ENCODE data around the gene SCIMP.
"Not testable (repeated sequence)": the region's sequence is repeated elsewhere in the genome, so short reads cannot be mapped to it uniquely, and the experiment has no call there.

The SCIMP gene

DNA sequence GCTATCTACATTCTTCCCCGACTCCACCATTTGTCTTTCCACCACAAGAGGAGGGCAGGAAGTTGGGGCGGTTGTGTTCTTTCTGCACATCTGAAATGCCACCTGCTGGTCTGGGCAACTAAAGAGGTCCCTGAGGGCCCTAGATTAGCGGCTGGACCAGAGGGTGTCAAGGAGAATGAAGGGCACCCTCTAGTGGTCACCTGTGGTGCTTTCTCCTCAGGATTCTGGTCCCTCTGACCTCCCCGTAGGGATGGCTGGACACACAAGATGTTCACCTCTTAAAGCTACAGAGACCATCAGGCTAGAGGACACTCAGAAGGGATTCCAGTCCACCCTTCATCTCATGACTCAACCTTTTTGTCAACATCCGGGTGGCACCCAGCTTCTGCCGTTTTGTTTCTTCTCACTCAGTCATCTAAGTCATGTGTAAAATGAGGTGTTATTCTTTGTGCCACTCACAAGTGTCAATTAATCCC lies 2.9 kb upstream of the SCIMP start:
- DNase-seq (ENCODE audit: low read depth): peak; percentile 17

DNA sequence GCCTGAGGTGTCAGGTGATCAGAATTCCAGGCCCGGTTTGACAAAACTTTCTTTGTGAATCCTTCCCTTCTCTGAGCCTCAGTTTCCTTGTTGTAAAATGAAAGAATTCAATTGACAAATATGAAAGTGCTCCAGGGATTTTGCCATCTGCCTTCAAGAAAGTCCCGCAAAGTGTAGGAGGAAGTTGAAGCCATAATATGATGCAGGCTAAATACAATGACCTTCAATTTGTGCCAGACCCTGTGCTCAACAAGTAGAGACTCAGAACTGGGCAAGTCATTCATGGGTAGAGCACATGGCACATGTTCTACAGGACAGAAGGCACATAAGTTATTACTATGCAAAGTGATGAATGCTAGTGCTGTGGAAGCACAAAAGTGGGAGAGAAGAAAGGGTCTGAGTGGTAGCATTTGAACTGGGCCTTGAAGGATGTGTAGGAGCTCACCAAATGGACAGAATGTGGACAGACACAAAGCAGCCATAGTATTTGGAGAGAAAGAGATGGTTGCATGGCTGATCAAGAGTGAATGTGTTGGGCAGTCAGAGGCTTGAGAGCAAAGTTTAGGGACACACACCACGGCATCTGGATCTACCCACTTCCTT lies 2.4 kb upstream of the SCIMP start:
- DNase-seq (ENCODE audit: low read depth): no peak

DNA sequence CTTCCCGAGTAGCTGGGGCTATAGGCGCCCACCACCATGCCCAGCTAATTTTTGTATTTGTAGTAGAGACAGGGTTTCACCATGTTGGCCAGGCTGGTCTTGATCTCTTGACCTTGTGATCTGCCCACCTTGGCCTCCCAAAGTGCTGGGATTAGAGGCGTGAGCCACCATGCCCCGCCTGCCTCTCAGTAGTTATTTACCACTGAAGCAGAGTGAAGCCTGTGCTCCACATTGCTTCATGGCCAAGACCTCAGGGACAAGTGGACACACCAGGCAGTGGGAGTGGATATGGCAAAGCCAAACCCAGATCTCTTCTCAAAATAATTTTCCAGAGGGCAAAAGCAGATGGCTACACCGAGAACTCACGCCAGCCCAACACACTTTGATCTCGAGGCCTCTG lies 1.2 kb downstream of the SCIMP start:
- not testable (repeated sequence) for DNase-seq (ENCODE audit: low read depth)

DNA sequence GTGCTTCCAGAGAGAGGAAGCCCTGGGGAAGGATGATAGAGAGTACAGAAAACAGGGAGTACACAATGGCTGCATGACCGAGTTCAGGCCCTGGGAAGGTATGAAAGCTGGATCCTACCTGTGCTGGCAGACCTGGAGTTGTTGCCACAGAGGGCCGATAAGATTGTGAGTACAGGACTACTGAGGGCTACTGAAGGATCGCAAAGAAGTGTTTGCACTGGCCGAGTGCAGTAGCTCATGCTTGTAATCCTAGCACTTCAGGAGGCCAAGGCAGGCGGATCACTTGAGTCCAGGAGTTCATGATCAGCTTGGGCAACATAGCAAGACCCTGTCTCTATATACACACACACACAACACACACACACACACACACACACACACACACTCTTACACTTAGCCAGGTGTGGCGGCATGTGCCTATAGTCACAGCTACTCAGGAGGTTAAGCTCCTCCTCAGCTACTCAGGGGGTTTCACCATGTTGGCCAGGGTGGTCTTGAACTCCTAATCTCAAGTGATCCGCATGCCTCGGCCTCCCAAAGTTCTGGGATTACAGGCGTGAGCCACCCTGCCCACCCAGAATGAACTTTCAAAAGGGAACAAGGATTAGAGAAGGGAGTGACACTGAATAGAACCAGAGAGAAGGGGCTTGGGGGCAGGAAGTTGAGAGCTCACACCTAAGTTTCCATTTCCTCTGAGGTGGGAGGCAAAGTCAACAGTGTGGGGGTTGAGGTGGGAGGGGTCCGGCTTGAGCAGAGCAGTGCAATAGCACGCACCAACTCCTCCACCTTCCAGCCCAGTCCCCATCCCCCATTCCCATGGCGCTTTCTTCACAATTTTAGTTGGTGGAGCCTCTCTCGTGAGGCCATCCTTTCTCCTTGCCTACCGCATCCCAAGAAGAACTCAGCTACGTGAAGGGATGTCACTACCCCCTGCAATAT lies 7.5 kb downstream of the SCIMP start:
- DNase-seq (ENCODE audit: low read depth): no peak

DNA sequence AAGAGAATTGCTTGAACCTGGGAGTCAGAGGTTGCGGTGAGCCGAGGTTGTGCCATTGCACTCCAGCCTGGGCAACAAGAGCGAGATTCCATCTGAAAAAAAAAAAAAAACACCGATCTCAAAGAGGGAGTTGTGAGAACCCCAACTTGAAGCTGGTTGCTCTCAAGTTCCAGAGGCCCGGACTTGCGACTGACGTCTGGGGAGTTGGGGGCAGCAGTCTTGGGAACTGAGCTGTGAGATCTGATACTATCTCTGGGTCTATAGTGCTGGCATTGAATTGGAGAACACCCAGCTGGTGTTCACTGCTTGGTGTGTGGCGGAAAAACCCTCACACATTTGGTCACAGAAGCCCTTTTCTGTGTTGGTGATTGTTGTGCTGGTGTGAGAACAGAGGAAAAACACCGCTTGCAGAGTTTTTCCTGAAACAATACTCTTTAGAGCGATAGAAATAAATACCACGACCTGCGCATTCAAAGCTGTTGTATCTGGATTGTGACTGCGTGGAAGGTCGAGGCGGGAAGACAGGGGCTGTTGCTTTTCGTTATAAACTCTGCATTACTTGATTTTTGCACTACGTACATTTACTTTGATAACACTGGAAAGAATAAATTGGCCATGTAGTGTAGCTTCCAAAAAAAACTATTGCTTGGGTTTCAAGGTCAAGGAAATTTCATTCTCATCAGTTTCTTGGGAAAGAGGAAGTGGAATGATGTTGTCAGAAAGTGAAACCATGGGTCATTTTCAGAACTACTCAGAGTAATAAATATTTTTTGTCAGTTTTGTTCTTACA lies 8.8 kb downstream of the SCIMP start:
- no peak for DNase-seq (ENCODE audit: low read depth)

DNA sequence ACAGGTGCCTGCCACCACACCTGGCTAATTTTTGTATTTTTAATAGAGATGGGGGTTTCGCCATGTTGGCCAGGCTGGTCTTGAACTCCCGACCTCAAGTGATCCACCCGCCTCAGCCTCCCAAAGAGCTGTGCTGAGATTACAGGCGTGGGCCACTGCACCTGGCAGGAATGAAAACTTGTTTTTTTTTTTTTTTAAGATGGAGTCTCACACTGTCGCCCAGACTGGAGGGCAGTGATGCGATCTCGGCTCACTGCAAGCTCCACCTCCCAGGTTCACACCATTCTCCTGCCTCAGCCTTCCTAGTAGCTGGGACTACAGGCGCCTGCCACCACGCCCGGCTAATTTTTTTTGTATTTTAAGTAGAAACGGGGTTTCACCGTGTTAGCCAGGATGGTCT lies 12.7 kb downstream of the SCIMP start:
- not testable (repeated sequence) for DNase-seq (ENCODE audit: low read depth)

DNA sequence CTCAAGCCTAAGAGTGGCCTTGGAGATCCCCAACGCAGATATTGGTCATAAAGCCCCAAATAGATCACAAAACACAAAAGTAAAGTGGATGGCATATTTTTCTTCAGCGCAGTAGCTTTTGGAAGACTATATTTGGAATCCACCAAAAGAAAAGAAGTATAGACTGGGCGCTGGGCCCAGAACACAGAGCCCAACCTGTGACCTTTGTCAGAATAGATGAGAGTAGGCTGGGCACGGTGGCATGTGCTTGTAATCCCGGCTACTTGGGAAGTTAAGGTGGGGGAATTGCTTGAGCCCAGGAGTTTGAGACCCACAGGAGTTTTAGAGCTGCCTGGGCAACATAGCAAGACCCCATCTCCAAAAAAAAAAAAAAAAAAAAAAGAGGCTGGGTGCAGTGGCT lies 14.6 kb downstream of the SCIMP start:
- no peak for DNase-seq (ENCODE audit: low read depth)

DNA sequence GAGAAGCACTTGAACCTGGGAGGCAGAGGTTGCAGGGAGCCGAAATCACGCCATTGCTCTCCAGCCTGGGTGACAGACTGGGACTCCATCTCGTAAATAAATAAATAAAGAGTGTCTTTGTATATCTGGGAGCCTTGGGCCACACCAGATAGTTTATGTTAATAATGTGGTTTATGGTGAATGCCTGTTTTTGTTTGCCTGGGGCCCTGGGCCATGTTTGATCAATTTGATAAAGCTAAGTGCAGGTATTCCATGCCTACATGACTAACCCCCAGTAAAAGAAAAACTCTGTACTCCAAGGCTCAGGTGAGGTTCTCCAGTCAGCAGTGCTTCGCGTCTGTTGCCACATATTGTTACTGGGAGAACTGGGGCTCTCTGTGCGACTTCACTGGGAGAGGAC lies 15.1 kb downstream of the SCIMP start:
- DNase-seq (ENCODE audit: low read depth): no peak

DNA sequence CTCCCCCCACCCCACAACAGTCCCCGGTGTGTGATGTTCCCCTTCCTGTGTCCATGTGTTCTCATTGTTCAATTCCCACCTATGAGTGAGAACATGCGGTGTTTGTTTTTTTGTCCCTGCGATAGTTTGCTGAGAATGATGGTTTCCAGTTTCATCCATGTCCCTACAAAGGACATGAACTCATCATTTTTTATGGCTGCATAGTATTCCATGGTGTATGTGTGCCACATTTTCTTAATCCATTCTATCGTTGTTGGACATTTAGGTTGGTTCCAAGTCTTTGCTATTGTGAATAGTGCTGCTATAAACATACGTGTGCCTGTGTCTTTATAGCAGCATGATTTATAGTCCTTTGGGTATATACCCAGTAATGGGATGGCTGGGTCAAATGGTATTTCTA lies 17.1 kb downstream of the SCIMP start:
- DNase-seq (ENCODE audit: low read depth): not testable (repeated sequence)

DNA sequence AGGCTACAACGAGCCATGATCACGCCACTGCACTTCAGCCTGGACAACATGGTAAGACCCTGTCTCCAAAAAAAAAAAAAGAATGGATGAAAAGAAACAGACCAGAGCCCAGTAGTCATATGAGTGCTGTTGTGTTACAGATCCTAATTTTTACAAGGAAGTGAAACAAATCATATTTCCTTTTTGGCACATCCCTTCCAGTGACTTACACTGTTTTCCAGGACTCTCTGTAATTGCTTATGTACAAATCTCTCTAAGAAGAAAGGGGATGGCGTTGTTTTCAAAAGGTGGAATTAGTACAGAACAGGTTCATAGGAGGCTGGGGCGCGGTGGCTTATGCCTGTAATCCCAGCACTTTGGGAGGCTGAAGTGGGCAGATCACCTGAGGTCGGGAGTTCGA lies 23.2 kb downstream of the SCIMP start:
- DNase-seq (ENCODE audit: low read depth): no peak

DNA sequence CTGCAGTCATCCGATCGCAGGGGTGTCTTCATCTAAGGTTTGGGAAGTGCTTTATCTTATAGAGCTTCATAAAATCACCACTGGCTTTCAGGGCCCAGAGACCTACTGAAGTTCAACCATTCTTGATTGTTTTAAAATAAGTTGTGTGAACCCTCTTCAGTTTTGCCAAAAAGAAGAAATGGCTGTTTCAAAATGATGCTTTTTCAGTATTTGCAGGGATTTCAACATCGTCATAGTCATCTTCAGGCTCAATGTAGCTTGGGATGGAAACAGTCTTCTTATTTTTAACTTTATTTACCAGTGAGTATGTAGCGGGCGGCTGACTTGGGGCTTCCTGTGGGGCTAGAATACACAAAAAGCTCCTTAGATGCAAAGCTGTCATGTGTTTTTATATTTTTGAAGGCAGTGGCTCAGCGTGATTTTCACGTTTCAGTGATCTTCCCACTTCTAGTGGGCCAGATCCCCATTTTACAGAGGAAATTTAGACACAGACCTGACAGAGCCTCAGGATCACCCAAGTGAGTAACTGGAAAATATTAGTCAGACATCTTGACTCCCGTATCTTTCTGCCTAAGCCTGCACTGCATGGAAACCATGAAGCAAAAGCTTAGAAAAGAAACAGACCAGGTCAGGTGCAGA lies 23.9 kb downstream of the SCIMP start:
- no peak for DNase-seq (ENCODE audit: low read depth)

DNA sequence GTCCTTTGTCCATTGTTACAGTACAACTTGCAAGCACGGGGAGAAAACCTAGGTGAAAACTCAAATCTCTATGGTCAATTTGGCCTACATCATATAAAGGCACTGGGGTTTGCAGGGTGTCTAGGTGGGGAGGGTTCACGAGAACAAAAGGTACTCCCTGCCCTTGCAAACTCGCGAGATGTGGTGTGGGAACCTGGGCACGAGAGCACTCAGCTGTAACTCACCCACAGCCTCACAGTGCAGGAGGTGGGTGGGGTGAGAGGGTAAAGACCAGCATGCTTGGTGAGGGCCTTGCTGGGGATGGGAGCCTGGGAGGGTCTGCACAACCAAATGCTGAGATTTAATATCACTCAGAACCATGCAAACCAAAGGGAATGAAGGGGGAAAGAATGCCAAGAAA lies 24.6 kb downstream of the SCIMP start:
- no peak for DNase-seq (ENCODE audit: low read depth)

DNA sequence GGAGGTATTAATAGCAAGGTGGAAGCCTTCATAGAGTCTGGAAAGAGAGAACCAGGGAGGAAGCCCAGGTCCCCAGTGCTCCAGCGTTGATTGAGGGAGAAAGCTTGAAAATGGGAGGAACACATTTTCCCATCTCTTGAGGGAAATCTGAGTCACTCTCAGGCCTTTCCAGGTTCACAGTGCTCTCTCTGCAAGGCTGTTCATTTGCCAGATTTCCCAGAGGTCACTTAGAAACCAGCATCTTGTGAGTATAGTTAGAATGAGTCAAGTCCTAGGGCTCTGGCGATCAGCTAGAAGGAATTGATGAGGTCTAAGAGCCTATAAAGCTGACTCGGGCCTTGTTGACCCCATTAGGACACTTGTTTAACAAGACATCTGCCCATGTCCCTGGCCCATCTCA lies 25.3 kb downstream of the SCIMP start:
- DNase-seq (ENCODE audit: low read depth): no peak

DNA sequence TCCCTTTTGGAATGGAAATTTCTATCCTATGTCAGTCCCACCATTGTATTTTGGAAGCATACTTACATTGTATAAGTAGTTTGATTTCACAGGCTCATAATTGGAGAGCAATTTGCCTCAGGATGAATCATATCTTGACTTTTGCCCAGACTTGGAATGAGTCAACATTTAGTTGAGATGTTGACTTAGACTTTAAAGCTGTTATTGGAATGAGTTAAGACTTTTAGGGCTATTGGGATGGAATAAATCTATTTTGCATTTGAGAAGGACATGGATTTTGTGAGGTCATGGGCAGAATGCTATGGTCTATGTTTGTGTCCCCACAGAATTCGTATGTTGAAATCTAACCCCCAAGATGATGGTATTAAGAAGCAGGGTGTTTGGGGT lies 30.8 kb downstream of the SCIMP start:
- DNase-seq (ENCODE audit: low read depth): no peak

DNA sequence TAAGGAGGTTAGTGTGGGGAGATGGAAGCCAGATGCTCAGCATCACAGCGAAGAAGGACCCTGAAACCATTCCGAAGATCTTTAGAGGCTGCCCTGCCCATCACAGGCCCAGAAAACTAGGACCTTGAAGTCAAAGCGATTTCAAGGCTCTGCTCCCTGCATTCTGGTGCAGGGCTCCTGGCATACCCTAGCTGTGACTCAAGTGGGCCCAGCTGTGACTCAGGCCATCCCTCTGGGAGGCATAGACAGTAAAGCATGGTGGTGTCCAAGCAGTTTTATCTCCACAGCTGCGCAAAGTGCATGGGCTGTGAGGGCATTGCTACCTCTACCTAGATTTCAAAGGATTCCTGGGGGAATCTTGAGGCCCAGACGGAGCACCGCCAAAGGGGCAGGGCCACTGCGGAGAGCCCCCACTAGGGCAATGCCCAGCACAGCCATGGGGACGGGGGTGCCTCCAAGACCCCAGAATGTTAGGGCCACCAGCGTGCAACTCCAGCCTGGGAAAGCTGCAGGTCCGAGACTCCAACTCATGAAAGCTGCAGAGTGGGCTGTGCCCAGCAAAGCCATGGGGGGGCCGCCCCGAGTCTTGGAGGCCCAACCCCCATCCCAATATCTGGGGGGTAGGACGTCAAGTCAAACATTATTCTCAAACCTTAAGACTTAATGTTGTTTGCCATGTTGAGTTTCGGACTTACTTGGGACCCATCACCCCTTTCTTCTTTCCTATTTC lies 31.3 kb downstream of the SCIMP start:
- no peak for DNase-seq (ENCODE audit: low read depth)

DNA sequence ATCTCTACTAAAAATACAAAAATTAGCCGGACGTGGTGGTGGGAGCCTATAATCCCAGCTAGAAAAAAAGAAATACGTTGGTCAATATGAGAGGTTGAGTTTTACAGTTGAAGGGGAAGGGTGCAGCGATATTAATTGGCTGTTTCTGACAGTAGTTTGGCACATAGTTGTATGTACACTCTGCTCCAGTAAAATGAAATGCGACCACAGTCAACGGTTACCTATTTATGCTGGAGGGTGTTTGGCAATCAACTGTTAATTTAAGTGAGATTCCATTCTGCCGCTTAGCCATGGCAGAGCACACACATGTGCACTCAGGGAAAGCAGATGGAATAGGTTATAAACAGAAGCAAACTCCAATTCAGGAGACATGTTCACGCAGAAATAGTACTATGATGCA lies 33.6 kb downstream of the SCIMP start:
- DNase-seq (ENCODE audit: low read depth): no peak

DNA sequence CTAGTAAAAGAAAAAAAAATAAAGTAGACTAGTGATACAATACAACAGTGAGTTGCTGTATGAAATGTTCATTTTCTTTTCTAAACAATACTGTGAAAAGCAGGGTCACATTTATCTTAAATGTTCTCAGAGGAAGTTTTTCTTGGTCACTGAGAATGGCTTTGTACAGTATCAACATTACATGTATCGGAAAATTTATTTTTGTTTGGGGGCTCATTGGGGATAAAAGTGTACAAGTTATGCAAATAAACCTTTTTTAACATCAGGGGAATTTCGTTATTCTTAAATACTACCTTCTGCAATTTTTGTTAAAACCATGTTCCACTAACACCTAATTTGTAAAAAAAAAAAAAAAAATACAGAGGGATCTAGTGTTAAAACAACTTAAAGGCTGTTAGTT lies 34.3 kb downstream of the SCIMP start:
- no peak for DNase-seq (ENCODE audit: low read depth)

DNA sequence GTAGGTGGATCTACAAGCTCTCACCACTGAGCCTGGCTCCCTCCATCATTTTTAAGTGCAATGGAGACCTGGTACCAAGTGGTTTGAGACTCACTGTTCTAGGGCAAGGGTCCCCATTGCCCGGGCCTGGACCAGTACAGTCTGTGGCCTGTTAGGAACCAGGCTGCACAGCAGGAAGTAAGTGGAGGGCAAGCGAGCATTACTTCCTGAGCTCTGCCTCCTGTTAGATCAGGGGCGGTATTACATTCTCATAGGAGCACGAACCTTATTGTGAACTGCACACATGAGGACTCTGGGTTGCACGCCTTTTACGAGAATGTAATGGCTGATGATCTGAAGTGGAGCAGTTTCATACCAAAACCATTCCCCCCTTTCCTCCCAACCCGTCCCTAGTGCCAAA lies 36.2 kb downstream of the SCIMP start:
- no peak for DNase-seq (ENCODE audit: low read depth)

DNA sequence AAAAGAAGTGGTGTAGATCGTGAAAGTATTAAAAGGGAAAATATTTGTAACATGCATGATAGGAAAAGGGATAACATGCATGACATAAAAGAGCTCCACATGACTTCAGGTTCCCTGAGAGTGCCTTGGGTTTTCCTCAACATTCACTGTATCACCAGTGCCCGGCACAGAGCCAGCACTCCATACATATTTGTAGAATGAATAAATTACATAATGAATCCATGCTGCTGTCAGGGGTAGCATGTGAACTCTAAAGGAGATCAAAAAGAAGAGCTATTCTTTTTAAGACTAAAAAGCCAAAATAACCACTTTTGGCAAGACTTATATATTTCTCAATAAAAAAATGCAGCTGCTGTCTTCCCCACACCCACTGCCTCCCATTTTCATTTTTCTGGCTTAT lies 40.3 kb downstream of the SCIMP start:
- no peak for DNase-seq (ENCODE audit: low read depth)

DNA sequence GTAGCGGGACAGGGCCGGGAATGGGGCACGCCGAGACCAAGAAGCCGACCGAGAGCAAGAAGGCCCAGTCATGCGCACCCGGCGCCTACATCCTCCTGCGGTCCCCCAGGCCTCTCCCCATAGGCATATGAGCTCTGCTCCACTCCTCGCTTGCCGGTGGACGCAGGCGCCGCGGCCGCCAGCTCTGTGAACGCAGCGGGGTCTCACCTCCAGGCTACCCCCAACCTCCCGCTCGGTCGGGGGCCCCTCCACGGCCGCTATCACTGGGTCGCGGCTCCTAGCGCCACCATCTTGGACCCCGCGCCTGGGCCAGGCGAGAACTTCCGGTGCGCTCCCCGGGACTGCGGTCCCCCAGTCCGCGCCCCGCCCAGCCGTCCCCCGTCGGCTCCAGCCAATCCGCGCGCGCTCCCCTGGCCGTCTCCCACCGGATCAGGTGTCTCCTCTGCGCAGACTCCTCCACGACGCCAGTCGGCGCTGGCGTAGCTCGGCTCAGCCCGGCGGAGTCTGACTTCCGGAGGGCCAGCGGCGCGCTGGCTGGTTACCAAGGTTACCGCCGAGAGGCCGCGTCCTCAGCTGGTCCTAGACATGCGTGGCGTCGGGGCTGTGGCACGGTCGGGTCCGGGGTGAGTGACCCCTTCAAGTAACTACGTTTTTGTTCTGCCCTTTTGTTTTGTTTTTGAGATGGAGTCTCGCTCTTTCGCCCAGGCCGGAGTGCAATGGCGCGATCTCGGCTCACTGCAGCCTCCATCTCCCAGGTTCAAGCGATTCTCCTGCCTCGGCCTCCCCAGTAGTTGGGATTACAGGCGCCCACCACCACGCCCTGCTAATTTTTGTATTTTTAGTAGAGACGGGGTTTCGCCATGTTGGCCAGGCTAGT lies 42.9 kb downstream of the SCIMP start, which contains the start of gene ZNF594:
Gene ZNF594, minus strand, starts transcription at position 328 of the 877 bp plus-strand sequence. CDS start 7,612 bp downstream, outside the sequence.
- DNase-seq (ENCODE audit: low read depth): peak; percentile 92

All from stimulated activated CD8-positive, alpha-beta memory T cell treated with anti-CD3 and anti-CD28 coated beads, Interleukin-7, amount 100 ng/mL, for 24 hours (primary cell).